ENCODE data around the gene PRICKLE1.

The PRICKLE1 gene

DNA sequence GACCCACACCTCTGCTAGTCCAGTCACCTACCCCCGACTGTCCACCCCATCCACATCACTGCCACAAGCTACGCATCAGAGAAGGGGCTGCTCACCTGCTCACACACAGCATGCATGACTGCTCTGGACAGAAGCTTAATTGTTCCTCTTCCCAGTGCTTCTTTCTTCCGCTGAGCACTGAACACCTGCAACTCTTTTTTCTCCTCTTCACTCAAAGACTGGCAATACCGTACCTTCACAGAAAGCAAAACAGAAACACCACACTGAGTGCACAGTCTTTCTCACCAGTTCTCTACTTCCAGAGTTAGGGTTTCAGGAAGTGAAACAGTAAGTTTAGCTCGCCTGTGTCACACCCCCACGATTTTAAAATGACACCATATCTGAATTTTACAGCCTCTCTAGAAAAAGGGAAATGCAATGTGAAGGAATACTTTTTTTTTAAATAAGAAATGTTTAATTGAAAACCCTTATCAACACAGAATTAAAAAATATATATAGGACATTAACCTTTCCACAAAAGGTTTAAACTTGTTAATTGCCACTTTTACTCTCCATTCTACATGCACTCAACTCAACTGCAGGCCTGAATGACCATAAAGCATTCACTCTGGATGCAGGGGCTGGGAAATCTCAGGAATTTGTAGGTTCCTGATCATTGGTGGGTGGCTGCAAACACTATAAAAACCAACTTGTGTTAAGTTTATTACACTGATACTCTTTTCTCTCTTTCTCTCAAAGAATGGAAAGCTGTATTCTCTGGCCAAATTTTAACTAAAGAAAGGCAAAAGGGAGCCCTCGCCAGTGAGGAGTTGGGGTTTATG lies 120.0 kb downstream of the PRICKLE1 start:
- peak; percentile 72 for DNase-seq (ENCODE audit: low spot score)
- in situ Hi-C loops (cut with MboI; ENCODE audit: low sequenced_read_pairs, unreplicated experiment), result no loop called here
- TF ChIP-seq, protein P1, sequence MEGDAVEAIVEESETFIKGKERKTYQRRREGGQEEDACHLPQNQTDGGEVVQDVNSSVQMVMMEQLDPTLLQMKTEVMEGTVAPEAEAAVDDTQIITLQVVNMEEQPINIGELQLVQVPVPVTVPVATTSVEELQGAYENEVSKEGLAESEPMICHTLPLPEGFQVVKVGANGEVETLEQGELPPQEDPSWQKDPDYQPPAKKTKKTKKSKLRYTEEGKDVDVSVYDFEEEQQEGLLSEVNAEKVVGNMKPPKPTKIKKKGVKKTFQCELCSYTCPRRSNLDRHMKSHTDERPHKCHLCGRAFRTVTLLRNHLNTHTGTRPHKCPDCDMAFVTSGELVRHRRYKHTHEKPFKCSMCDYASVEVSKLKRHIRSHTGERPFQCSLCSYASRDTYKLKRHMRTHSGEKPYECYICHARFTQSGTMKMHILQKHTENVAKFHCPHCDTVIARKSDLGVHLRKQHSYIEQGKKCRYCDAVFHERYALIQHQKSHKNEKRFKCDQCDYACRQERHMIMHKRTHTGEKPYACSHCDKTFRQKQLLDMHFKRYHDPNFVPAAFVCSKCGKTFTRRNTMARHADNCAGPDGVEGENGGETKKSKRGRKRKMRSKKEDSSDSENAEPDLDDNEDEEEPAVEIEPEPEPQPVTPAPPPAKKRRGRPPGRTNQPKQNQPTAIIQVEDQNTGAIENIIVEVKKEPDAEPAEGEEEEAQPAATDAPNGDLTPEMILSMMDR (IDR thresholded peaks at IDR 0.05; ENCODE audit: borderline replicate concordance, control extremely low read depth, extremely low read depth, insufficient read depth, missing control alignments), result no peak

DNA sequence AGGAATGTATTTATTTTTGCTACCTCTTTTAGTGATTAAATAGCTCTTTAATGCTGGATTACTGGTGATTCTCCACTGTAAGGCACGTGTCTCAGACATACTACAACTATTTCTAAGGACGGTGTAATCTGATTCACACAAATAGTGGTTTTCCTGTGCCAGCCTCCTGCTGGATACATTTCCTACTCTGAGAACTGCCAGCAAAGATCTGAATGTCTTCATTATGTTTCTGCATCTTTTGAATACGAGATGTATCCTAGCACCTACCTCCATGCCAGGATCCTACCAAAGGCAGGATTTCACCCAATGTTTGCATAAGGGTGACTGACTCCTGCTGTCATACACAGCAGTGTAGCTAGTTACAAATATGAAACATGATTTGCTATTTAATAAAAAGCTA lies 120.6 kb downstream of the PRICKLE1 start:
- DNase-seq (ENCODE audit: low spot score), result no peak
- TF ChIP-seq, protein P1 (IDR thresholded peaks at IDR 0.05; ENCODE audit: borderline replicate concordance, control extremely low read depth, extremely low read depth, insufficient read depth, missing control alignments), result no peak
- in situ Hi-C loops (cut with MboI; ENCODE audit: low sequenced_read_pairs, unreplicated experiment), result no loop called here

DNA sequence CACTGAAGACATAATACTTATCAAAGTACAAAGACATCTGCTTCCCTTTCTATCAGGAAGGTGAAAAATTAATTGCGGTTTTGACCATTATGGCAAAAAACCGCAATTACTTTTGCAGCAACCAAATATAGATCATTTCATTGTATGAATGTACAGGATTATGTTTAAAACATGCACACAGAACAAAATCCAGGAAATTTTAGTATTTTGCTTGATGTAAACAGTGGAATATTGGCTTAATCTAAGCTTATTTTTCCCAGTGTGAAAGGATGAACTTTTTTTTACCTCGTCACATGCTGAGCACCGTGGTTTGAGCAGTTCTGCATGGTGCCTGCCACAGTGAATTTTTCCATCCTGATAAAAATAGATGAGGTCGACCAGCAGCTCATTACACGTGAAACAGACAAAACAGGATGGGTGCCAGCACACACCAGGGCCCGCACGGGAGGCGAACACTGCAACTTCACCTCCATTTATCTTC lies 121.2 kb downstream of the PRICKLE1 start:
- TF ChIP-seq, protein P1 (IDR thresholded peaks at IDR 0.05; ENCODE audit: borderline replicate concordance, control extremely low read depth, extremely low read depth, insufficient read depth, missing control alignments), result no peak
- in situ Hi-C loops (cut with MboI; ENCODE audit: low sequenced_read_pairs, unreplicated experiment), result no loop called here
- no peak for DNase-seq (ENCODE audit: low spot score)

DNA sequence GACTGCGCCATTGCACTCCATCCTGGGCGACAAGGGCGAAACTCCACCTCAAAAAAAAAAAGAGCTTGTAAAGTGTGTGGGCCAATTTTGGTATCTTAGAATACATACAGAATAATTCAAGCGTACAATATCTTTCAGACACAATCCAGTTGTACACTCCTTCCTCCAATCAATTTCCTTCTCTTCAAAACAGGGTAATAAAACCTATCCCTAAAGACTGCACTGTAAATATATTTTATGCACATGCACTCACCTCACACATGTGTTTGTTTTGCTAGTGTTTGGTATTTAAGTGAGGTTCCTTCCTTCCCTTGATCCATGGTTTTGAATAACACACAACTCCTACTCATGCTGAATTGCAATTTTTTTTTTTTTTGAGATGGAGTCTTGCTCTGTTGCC lies 125.9 kb downstream of the PRICKLE1 start:
- no peak for DNase-seq (ENCODE audit: low spot score)
- in situ Hi-C loops (cut with MboI; ENCODE audit: low sequenced_read_pairs, unreplicated experiment), result no loop called here
- TF ChIP-seq, protein P1 (IDR thresholded peaks at IDR 0.05; ENCODE audit: borderline replicate concordance, control extremely low read depth, extremely low read depth, insufficient read depth, missing control alignments), result no peak

DNA sequence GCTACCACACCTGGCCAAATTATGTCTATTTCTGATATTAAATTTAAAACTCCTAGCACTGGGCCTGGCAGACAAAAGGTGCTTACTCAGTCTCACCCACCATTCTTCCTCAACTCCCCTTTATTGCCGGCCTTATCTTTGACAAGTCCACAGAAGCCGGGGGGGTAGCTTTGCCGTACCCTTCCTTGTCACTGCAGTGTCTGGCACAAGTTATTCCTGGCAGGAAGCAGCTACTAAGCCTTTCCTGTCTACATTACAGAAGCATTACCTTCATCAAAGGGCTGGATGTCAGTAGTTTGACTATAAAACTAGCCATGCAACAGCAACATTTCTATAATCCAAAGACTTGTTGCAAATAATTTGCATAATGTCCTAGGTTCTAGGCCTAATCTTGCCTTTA lies 127.1 kb downstream of the PRICKLE1 start:
- in situ Hi-C loops (cut with MboI; ENCODE audit: low sequenced_read_pairs, unreplicated experiment), result no loop called here
- TF ChIP-seq, protein P1 (IDR thresholded peaks at IDR 0.05; ENCODE audit: borderline replicate concordance, control extremely low read depth, extremely low read depth, insufficient read depth, missing control alignments), result no peak
- no peak for DNase-seq (ENCODE audit: low spot score)

DNA sequence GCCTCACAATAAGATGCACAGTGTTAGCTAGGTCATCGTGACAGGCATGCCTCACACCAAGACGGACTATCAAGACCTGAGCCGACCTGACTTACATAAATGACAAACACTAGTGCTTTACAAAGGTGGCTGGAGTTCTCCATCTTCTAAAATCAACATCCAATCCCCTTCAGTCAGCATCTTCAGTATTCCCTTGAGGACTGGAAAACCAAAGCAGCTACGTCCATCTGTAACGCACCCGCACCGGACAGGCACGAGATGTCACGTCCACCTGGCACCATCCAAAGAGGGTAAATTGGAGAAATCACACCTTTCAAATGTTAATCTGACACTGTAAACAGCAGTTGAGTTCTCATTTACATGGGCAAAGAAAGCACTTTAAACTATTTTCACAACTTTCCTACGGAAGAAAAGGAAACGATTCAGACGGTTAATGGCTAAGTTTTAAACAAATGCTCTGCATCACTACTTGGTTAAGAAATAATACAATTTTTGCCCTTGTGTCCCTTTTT lies 130.2 kb downstream of the PRICKLE1 start:
- in situ Hi-C loops (cut with MboI; ENCODE audit: low sequenced_read_pairs, unreplicated experiment), result no loop called here
- TF ChIP-seq, protein P1 (IDR thresholded peaks at IDR 0.05; ENCODE audit: borderline replicate concordance, control extremely low read depth, extremely low read depth, insufficient read depth, missing control alignments), result no peak
- no peak for DNase-seq (ENCODE audit: low spot score)
